Measurements from ENCODE around the gene MMP11. TPM values are rescaled to one million over a fixed set of nuclear protein-coding genes. Genes with fewer than 3 reads are reported as not detected.
"Not testable (repeated sequence)": the region's sequence is repeated elsewhere in the genome, so short reads cannot be mapped to it uniquely, and the experiment has no call there.

Gene MMP11, protein sequence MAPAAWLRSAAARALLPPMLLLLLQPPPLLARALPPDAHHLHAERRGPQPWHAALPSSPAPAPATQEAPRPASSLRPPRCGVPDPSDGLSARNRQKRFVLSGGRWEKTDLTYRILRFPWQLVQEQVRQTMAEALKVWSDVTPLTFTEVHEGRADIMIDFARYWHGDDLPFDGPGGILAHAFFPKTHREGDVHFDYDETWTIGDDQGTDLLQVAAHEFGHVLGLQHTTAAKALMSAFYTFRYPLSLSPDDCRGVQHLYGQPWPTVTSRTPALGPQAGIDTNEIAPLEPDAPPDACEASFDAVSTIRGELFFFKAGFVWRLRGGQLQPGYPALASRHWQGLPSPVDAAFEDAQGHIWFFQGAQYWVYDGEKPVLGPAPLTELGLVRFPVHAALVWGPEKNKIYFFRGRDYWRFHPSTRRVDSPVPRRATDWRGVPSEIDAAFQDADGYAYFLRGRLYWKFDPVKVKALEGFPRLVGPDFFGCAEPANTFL
- 1 to 10 TPM in 1 of 2 experiments, under 1 TPM in 1; 0.70 to 1.0 TPM for total RNA-seq

DNA sequence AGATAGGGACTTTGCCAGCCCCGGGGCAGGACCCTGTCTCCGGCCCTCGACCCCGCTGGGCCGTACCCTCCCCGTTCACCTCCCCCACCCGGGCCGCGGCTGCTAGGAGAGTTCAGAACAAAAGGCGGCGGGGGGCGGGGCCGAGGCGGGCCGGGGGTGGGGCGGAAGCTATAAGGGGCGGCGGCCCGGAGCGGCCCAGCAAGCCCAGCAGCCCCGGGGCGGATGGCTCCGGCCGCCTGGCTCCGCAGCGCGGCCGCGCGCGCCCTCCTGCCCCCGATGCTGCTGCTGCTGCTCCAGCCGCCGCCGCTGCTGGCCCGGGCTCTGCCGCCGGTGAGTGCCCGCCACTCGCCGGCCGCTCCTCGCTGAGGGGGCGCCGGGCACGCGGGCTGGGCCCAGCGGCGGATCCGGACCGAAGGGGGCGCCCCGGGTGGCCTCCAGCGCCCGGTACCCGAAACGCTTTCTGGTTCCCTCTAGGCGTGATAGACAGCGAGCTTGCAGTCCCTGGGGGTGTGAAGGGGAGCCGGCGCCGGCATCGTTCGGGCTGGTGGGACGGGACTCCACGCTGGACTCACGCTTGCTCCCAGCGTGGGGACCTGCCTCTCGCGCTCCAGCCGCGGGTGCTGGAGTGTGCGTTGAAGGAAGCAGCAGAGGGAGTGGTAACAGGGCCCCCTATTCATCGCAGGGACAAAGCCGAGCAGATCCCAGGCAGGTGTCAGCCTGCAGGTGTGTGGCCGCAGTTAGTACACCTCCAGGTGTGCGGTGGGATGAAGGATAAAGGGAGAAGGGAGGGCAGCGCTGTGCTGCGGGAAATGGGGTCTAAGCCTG, at the start of gene MMP11:
Gene MMP11, plus strand, starts transcription at position 201 of the 825 bp plus-strand sequence. Its CDS starts 22 bp downstream, at position 223.
- H3K4me1 Mint-ChIP-seq (ENCODE audit: low read depth), result peaks cover 15% of the 10 kb centered on the region
- intact Hi-C loops (cut with micrococcal nuclease), result loop anchor here (2.0 kb wide), 1 partner anchor 14 kb away; the partner anchor contains the start of gene SMARCB1
- peak within 1 kb of the TSS; percentile 62 for H3K4me3 Mint-ChIP-seq
- ChIA-PET POLR2A (interaction anchor here (2.1 kb wide), 1 partner anchor 14 kb away, joined by 6 read pairs; the partner anchor contains the start of gene SMARCB1), CTCF (interaction anchor here (1.4 kb wide), 1 partner anchor 77 kb away, joined by 4 read pairs; no protein-coding TSS in a partner anchor)
- H3K36me3 Mint-ChIP-seq, result no peaks in the 10 kb centered on the region
- no peak within 1 kb of the TSS for H3K27ac Mint-ChIP-seq
- no peaks in the 10 kb centered on the region for H3K27me3 Mint-ChIP-seq
- DNase-seq, result peak; percentile 58
- H3K9me3 Mint-ChIP-seq, result no peaks in the 10 kb centered on the region

DNA sequence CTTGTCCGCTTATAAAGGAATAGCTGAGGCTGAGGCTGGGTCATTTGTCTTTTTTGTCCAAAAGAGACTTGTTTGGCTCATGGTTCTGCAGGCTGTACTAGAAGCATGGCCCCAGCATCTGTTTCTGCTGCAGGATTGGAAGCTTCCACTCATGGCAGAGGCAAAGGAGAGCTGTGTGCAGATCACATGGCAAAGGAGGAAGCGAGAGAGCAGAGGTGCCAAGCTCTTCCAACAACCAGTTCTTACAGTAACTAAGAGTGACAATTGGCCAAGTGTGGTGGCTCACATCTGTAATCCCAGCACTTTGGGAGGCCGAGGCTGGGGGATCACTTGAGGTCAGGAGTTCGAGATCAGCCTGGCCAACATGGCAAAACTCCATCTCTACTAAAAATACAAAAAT, 44.5 kb upstream of the MMP11 start:
- DNase-seq; H3K27me3 Mint-ChIP-seq; H3K4me3 Mint-ChIP-seq; H3K4me1 Mint-ChIP-seq (ENCODE audit: low read depth); H3K9me3 Mint-ChIP-seq; H3K36me3 Mint-ChIP-seq; H3K27ac Mint-ChIP-seq; intact Hi-C loops (cut with micrococcal nuclease); POLR2A ChIA-PET: not testable (repeated sequence)
- CTCF ChIA-PET, result interaction anchor here (0.6 kb wide), 1 partner anchor 15 kb away, joined by 3 read pairs; no protein-coding TSS in a partner anchor

DNA sequence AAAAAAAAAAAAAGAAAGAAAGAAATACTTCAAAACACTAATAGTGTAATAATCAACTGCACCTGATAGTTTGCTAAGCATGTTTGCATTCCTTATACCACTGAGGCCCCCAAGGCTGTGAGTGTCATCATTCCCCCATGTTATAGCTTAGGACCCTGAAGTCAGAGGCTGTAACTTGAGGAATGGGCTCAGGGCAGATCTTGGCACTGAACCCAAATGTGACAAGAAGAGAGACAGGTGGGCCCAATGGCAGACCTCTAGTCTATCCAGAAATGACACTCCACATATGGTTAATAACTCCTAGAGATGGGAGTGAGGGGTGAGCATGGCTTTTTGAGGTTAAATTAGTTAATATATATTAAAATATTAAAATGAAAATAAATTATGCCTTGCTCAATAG, 35.0 kb upstream of the MMP11 start:
- H3K27me3 Mint-ChIP-seq, result no peaks in the 10 kb centered on the region

DNA sequence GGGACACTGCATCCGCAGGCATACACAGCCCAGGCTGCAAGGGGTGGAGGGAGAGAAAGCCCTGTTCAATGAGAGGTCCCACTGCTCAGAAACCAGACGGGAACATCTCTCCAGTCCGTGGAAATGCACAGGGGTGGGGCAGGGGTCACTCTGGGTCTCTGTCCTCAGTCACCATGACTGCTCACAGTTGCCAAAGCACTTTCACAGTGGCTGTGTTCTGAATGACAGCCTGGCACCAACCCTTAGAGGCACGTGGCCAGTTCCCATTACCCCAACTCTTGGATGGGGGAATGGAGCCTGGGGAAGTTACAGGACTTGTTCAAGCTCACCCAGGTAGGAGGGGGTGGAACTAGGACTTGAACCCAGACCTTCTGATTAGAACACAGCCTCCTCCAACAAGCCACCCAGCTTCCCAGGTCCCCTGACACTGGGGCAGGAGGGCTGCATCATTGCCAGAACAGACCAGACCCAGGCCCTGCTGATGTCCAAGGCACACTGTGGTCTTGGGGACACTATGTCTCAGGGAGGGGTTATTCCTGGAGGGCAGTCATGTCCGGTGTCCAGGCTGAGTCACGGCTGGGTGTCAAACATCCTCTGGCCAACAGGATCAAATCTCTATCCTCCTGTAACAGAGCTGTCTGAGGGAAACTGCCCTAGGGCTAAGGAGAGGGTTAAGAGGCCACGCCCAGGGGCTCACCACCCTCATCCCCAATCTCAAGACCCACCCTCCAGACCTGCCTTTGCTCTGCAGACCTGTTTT, 30.0 kb upstream of the MMP11 start:
- H3K4me3 Mint-ChIP-seq, result no peak overlapping the region
- peaks cover 15% of the 10 kb centered on the region for H3K9me3 Mint-ChIP-seq
- intact Hi-C loops (cut with micrococcal nuclease), result no loop called here
- CTCF ChIA-PET, result interaction anchor here (0.6 kb wide), 1 partner anchor 174 kb away, joined by 3 read pairs; no protein-coding TSS in a partner anchor
- POLR2A ChIA-PET, result no interaction called here
- no peaks in the 10 kb centered on the region for H3K27me3 Mint-ChIP-seq
- H3K36me3 Mint-ChIP-seq, result peaks cover 23% of the 10 kb centered on the region
- no peak overlapping the region for H3K27ac Mint-ChIP-seq
- no peaks in the 10 kb centered on the region for H3K4me1 Mint-ChIP-seq (ENCODE audit: low read depth)
- DNase-seq, result no peak

More for the DNA sequence above, 35.0 kb upstream of the MMP11 start:
- Mint-ChIP-seq H3K36me3 (no peaks in the 10 kb centered on the region), H3K4me1 (ENCODE audit: low read depth) (no peaks in the 10 kb centered on the region), H3K9me3 (no peaks in the 10 kb centered on the region), H3K27ac (no peak overlapping the region), H3K4me3 (no peak overlapping the region)
- DNase-seq, result no peak
- intact Hi-C loops (cut with micrococcal nuclease), result no loop called here
- CTCF ChIA-PET, result no interaction called here
- POLR2A ChIA-PET, result interaction anchor here (0.6 kb wide), 1 partner anchor 29 kb away, joined by 3 read pairs; no protein-coding TSS in a partner anchor

- no peak for DNase-seq
- peaks cover 23% of the 10 kb centered on the region for H3K36me3 Mint-ChIP-seq
- ChIA-PET CTCF (interaction anchor here (0.6 to 0.9 kb wide), 2 partner anchors 15 to 27 kb away, joined by 3 to 4 read pairs; no protein-coding TSS in a partner anchor), POLR2A (no interaction called here)
- H3K27me3 Mint-ChIP-seq, result no peaks in the 10 kb centered on the region
- no peak overlapping the region for H3K4me3 Mint-ChIP-seq
- intact Hi-C loops (cut with micrococcal nuclease), result no loop called here
- H3K4me1 Mint-ChIP-seq (ENCODE audit: low read depth), result no peaks in the 10 kb centered on the region
- H3K9me3 Mint-ChIP-seq, result peaks cover 15% of the 10 kb centered on the region
- no peak overlapping the region for H3K27ac Mint-ChIP-seq
Measured at GRCh38 chr22:23743303-23743705, 29.3 kb upstream of the MMP11 start.

- Mint-ChIP-seq H3K9me3 (peaks cover 15% of the 10 kb centered on the region), H3K27me3 (no peaks in the 10 kb centered on the region), H3K36me3 (peaks cover 23% of the 10 kb centered on the region), H3K4me1 (ENCODE audit: low read depth) (no peaks in the 10 kb centered on the region), H3K4me3 (no peak overlapping the region), H3K27ac (no peak overlapping the region)
- ChIA-PET POLR2A (no interaction called here), CTCF (interaction anchor here (0.9 kb wide), 1 partner anchor 27 kb away, joined by 4 read pairs; no protein-coding TSS in a partner anchor)
- intact Hi-C loops (cut with micrococcal nuclease), result no loop called here
- no peak for DNase-seq
Measured at GRCh38 chr22:23744001-23744400, 28.6 kb upstream of the MMP11 start.

GRCh38 chr22:23744485-23744884, 28.2 kb upstream of the MMP11 start:
- CTCF ChIA-PET, result no interaction called here
- H3K4me1 Mint-ChIP-seq (ENCODE audit: low read depth), result no peaks in the 10 kb centered on the region

GRCh38 chr22:23745791-23746190, 26.9 kb upstream of the MMP11 start:
- Mint-ChIP-seq H3K9me3 (peaks cover 15% of the 10 kb centered on the region), H3K27me3 (no peaks in the 10 kb centered on the region), H3K4me1 (ENCODE audit: low read depth) (peaks cover 9% of the 10 kb centered on the region), H3K36me3 (peaks cover 23% of the 10 kb centered on the region), H3K4me3 (no peak overlapping the region), H3K27ac (no peak overlapping the region)
- intact Hi-C loops (cut with micrococcal nuclease), result no loop called here
- CTCF ChIA-PET, result no interaction called here
- no peak for DNase-seq
- POLR2A ChIA-PET, result interaction anchor here (0.6 kb wide), 1 partner anchor 28 kb away, joined by 3 read pairs; no protein-coding TSS in a partner anchor

More at GRCh38 chr22:23744485-23744884, 28.2 kb upstream of the MMP11 start:
- no peak for DNase-seq
- Mint-ChIP-seq H3K4me3 (no peak overlapping the region), H3K27me3 (no peaks in the 10 kb centered on the region), H3K36me3 (peaks cover 23% of the 10 kb centered on the region), H3K9me3 (peaks cover 15% of the 10 kb centered on the region), H3K27ac (no peak overlapping the region)
- POLR2A ChIA-PET, result no interaction called here
- intact Hi-C loops (cut with micrococcal nuclease), result no loop called here

GRCh38 chr22:23749841-23750301, 22.8 kb upstream of the MMP11 start:
- Mint-ChIP-seq H3K4me3 (no peak overlapping the region), H3K4me1 (ENCODE audit: low read depth) (peaks cover 12% of the 10 kb centered on the region), H3K9me3 (peaks cover 4% of the 10 kb centered on the region), H3K36me3 (peaks cover 7% of the 10 kb centered on the region), H3K27me3 (no peaks in the 10 kb centered on the region), H3K27ac (no peak overlapping the region)
- POLR2A ChIA-PET, result no interaction called here
- intact Hi-C loops (cut with micrococcal nuclease), result no loop called here
- DNase-seq, result no peak
- CTCF ChIA-PET, result interaction anchor here (0.9 kb wide), 1 partner anchor 122 kb away, joined by 3 read pairs; no protein-coding TSS in a partner anchor

GRCh38 chr22:23750367-23750713, 22.3 kb upstream of the MMP11 start:
- no peaks in the 10 kb centered on the region for H3K9me3 Mint-ChIP-seq
- POLR2A ChIA-PET, result interaction anchor here (0.6 kb wide), 3 partner anchors 9 to 36 kb away, joined by 3 to 4 read pairs (median 3); partner anchors contain the start of gene SMARCB1
- peak overlapping the region; percentile 8 for H3K27ac Mint-ChIP-seq
- intact Hi-C loops (cut with micrococcal nuclease), result no loop called here
- DNase-seq, result no peak
- peaks cover 3% of the 10 kb centered on the region for H3K36me3 Mint-ChIP-seq
- CTCF ChIA-PET, result interaction anchor here (0.6 to 1.4 kb wide), 3 partner anchors 99 to 122 kb away, joined by 3 read pairs; no protein-coding TSS in a partner anchor
- peak overlapping the region; percentile 71 for H3K4me3 Mint-ChIP-seq
- peaks cover 12% of the 10 kb centered on the region for H3K4me1 Mint-ChIP-seq (ENCODE audit: low read depth)
- no peaks in the 10 kb centered on the region for H3K27me3 Mint-ChIP-seq

Data from activated CD4-positive, alpha-beta memory T cell treated with anti-CD3 and anti-CD28 coated beads for 36 hours (primary cell).